Mesodermal cell (in vitro differentiated cells): ENCODE results near the gene PDLIM4.

Experiments used
- H3K27ac ChIP-seq: 2 replicates; pipeline ENCODE4 v1.7.0; 2013; ENCODE audit warnings: mild to moderate bottlenecking, low read depth, low read length, moderate library complexity; ENCODE audit not compliant: severe bottlenecking
- H3K36me3 ChIP-seq: 2 replicates; pipeline ENCODE4 v1.7.1; 2013; ENCODE audit warnings: mild to moderate bottlenecking, low read length, moderate library complexity; ENCODE audit not compliant: control insufficient read depth, insufficient read depth
- H3K4me1 ChIP-seq: one replicate; pipeline ENCODE4 v1.7.1; 2013; ENCODE audit warnings: mild to moderate bottlenecking, low read length; ENCODE audit not compliant: insufficient read depth, control insufficient read depth, poor library complexity, severe bottlenecking
- H3K4me3 ChIP-seq: 2 replicates; pipeline ENCODE4 v1.7.0; 2013; ENCODE audit warnings: low read length, control low read depth, mild to moderate bottlenecking; ENCODE audit not compliant: insufficient read depth, poor library complexity, severe bottlenecking; ENCODE audit errors: extremely low read depth
- H3K9me3 ChIP-seq: 2 replicates; pipeline ENCODE4 v1.7.1; 2013; ENCODE audit warnings: mild to moderate bottlenecking, low read length, moderate library complexity; ENCODE audit not compliant: control insufficient read depth
- WGBS, 2 experiments: methylation state at CpG; one replicate each; pipeline ENCODE4 v1.1.5; 2013; ENCODE audit warnings: missing lambda C conversion rate in 2 of 2; ENCODE audit not compliant: insufficient coverage in 2 of 2; 5-methylcytosine and 5-hydroxymethylcytosine counted together

PDLIM4 gene

GRCh38 chr5:132253452-132254320 lies 3.8 kb upstream of the PDLIM4 start:
- no peak overlapping the region for H3K4me3 ChIP-seq
- no peaks in the 10 kb centered on the region for H3K9me3 ChIP-seq
- H3K4me1 ChIP-seq, result peaks cover 7% of the 10 kb centered on the region
- no peak overlapping the region for H3K27ac ChIP-seq
- H3K36me3 ChIP-seq, result no peaks in the 10 kb centered on the region
- WGBS, 2 experiments, result 83 to 93% methylated on average over 7 to 8 of the region's 8 CpGs

GRCh38 chr5:132254321-132254977 lies 3.0 kb upstream of the PDLIM4 start:
- no peak overlapping the region for H3K4me3 ChIP-seq
- H3K36me3 ChIP-seq, result no peaks in the 10 kb centered on the region
- H3K4me1 ChIP-seq, result peaks cover 14% of the 10 kb centered on the region
- 80 to 91% methylated on average over 3 to 5 of the region's 7 CpGs for WGBS, 2 experiments
- H3K27ac ChIP-seq, result no peak overlapping the region
- no peaks in the 10 kb centered on the region for H3K9me3 ChIP-seq

DNA sequence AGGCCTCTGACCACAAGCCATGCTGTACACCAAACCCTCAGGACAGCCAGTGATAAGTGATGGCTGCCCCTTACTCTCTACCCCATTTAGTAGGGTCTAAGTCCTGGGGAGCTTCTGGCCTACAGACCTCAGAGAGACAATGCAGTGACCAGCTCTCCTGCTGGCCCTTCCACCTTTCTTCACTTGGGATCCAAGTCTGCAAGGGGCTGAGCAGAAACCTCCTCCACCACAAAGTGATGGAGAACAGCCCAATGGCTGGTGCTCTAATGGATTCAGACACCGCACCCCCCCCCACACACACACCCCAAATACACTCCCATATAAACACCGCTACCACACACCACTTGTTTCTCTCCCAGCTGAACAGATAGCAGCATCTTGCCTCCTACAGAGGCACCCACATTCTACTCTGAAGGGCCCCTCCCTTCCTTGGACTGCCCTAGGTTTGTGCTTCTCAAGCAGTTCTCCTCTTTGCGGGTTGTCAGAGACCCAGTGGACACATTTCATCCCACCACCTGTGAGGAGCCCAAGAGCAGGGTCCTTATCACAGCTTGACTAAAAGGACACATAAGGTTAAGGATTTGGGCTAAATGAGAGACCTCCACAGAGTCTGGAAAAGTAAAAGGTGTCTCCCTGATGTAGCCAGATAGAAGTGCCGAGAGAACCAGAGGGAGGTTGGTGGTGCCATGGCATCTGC lies 1.3 kb upstream of the PDLIM4 start:
- Histone ChIP-seq H3K4me3 (no peak overlapping the region), H3K9me3 (no peaks in the 10 kb centered on the region), H3K27ac (no peak overlapping the region), H3K36me3 (no peaks in the 10 kb centered on the region), H3K4me1 (peaks cover 30% of the 10 kb centered on the region)
- 95 to 96% methylated on average over 4 of the region's 4 CpGs for WGBS, 2 experiments

GRCh38 chr5:132256783-132257130 lies 739 bp upstream of the PDLIM4 start:
- no peaks in the 10 kb centered on the region for H3K9me3 ChIP-seq
- 80 to 84% methylated on average over 3 to 5 of the region's 6 CpGs for WGBS, 2 experiments
- H3K36me3 ChIP-seq, result peaks cover 2% of the 10 kb centered on the region
- H3K4me1 ChIP-seq, result peaks cover 30% of the 10 kb centered on the region
- no peak overlapping the region for H3K27ac ChIP-seq
- H3K4me3 ChIP-seq, result peak overlapping the region; percentile 58

- no peaks in the 10 kb centered on the region for H3K9me3 ChIP-seq
- H3K4me3 ChIP-seq, result peak overlapping the region; percentile 58
- WGBS, 2 experiments, result 64 to 68% methylated on average over 8 to 12 of the region's 19 CpGs
- peak overlapping the region; percentile 62 for H3K27ac ChIP-seq
- H3K36me3 ChIP-seq, result peaks cover 10% of the 10 kb centered on the region
- peaks cover 33% of the 10 kb centered on the region for H3K4me1 ChIP-seq
Measured at GRCh38 chr5:132258102-132259068, 889 bp downstream of the PDLIM4 start.

GRCh38 chr5:132259069-132259851 lies 1.8 kb downstream of the PDLIM4 start:
- peaks cover 11% of the 10 kb centered on the region for H3K36me3 ChIP-seq
- peaks cover 41% of the 10 kb centered on the region for H3K4me1 ChIP-seq
- 77 to 85% methylated on average over 18 to 21 of the region's 24 CpGs for WGBS, 2 experiments
- no peaks in the 10 kb centered on the region for H3K9me3 ChIP-seq
- peak overlapping the region; percentile 62 for H3K27ac ChIP-seq
- peak overlapping the region; percentile 1 for H3K4me3 ChIP-seq

GRCh38 chr5:132260051-132260450 lies 2.6 kb downstream of the PDLIM4 start:
- Histone ChIP-seq H3K27ac (peak overlapping the region; percentile 23), H3K4me3 (no peak overlapping the region), H3K4me1 (peaks cover 49% of the 10 kb centered on the region), H3K9me3 (no peaks in the 10 kb centered on the region), H3K36me3 (peaks cover 11% of the 10 kb centered on the region)
- WGBS, 2 experiments, result 68 to 85% methylated on average over 6 of the region's 6 CpGs

- 53 to 67% methylated on average over 1 to 4 of the region's 6 CpGs for WGBS, 2 experiments
Measured at GRCh38 chr5:132260714-132261551, 3.4 kb downstream of the PDLIM4 start.

More at GRCh38 chr5:132260714-132261551, 3.4 kb downstream of the PDLIM4 start:
- Histone ChIP-seq H3K27ac (no peak overlapping the region), H3K36me3 (peaks cover 11% of the 10 kb centered on the region), H3K4me1 (peaks cover 57% of the 10 kb centered on the region), H3K9me3 (no peaks in the 10 kb centered on the region), H3K4me3 (no peak overlapping the region)
